Bronchial epithelial cell (primary cell): Measurements from ENCODE around the gene RNF11. TPM values are rescaled to one million over a fixed set of nuclear protein-coding genes. Genes with fewer than 3 reads are reported as not detected.
"Not testable (repeated sequence)": the region's sequence is repeated elsewhere in the genome, so short reads cannot be mapped to it uniquely, and the experiment has no call there.

Experiments used
- DNase-seq: peaks from one replicate; pipeline ENCODE4 v3.0.0-alpha.2; 2010; ENCODE audit warnings: low read depth
- FAIRE-seq: peaks from 2 replicates; lab custom pipeline; 2011; peaks lifted over from hg19 to GRCh38; lab: Jason Lieb, UNC
- H3K27me3 ChIP-seq: 2 replicates; pipeline ENCODE4 v1.5.1; 2011; ENCODE audit warnings: low read length; ENCODE audit not compliant: control insufficient read depth, insufficient read depth
- H3K36me3 ChIP-seq: 2 replicates; pipeline ENCODE4 v1.5.1; 2011; ENCODE audit warnings: low read length; ENCODE audit not compliant: control insufficient read depth, insufficient read depth
- H3K4me3 ChIP-seq: 2 replicates; pipeline ENCODE4 v1.5.1; 2011; ENCODE audit warnings: mild to moderate bottlenecking, low read depth, low read length, control low read depth
- total RNA-seq: library from RNA; depleted of rRNA; stranded (reverse); fragments of >200 nt; gene quantifications from 2 replicates; pipeline ENCODE4 v1.2.1, GENCODE V29; 2014
- TF ChIP-seq, protein P1 (sequence below): IDR thresholded peaks from 2 replicates; pipeline ENCODE4 v1.5.1; 2011; ENCODE audit warnings: mild to moderate bottlenecking, moderate library complexity, low read length, control low read depth, inconsistent platforms; ENCODE audit not compliant: insufficient read depth, severe bottlenecking

RNF11 gene
- total RNA-seq, 1 donor from 2014 or later: 94.0 TPM

DNA sequence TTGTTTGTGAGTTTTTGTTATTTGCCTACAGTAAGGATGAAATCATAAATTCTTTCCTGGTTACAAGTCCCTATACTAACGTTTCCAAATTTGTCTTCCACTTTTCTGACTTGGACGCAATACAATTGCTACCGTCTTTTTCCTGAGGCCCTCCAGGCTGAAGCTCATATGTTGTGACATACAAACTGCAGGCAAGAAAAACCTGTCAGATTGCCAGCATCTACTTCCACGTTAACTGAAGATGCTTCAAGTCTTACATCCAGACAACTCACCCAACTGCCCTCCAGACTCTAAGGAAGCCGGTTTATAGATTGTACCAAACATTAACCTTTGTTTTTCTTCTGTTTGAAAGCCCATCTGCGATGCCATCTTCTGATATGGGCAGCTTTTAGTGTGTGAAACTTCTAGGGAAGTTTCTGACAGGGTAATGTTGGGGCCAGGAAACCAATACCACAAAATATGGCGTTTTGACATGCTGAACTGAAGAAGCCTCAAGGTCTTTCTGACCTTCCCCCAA is 21.4 kb upstream of the RNF11 start:
- DNase-seq (peak; percentile 77), FAIRE-seq (no peak)
- Histone ChIP-seq H3K36me3 (no peaks in the 10 kb centered on the region), H3K4me3 (no peak overlapping the region), H3K27me3 (no peaks in the 10 kb centered on the region)
- TF ChIP-seq, protein P1, sequence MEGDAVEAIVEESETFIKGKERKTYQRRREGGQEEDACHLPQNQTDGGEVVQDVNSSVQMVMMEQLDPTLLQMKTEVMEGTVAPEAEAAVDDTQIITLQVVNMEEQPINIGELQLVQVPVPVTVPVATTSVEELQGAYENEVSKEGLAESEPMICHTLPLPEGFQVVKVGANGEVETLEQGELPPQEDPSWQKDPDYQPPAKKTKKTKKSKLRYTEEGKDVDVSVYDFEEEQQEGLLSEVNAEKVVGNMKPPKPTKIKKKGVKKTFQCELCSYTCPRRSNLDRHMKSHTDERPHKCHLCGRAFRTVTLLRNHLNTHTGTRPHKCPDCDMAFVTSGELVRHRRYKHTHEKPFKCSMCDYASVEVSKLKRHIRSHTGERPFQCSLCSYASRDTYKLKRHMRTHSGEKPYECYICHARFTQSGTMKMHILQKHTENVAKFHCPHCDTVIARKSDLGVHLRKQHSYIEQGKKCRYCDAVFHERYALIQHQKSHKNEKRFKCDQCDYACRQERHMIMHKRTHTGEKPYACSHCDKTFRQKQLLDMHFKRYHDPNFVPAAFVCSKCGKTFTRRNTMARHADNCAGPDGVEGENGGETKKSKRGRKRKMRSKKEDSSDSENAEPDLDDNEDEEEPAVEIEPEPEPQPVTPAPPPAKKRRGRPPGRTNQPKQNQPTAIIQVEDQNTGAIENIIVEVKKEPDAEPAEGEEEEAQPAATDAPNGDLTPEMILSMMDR: no peak

DNA sequence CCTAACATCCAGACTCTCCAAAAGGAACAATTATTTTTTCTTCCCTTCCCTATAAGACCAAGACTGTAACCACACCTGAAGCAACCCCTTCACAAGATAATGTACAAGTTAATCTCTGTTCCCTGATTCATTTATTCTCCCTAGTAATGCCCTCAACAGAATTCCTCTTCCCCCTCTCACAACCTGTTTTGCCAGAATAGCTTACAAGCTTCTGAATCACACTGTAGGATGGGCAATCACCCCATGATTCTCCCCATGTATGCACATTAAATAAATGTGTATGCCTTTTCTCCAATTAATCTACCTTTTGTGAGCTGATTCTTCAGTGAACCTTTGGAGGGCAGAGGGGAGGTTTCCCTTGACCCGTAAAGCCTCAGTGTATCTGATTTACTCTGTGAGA is 20.9 kb upstream of the RNF11 start:
- H3K36me3 ChIP-seq: no peaks in the 10 kb centered on the region
- H3K27me3 ChIP-seq: no peaks in the 10 kb centered on the region
- TF ChIP-seq, protein P1: no peak
- H3K4me3 ChIP-seq: no peak overlapping the region
- DNase-seq (peak; percentile 83), FAIRE-seq (no peak)

DNA sequence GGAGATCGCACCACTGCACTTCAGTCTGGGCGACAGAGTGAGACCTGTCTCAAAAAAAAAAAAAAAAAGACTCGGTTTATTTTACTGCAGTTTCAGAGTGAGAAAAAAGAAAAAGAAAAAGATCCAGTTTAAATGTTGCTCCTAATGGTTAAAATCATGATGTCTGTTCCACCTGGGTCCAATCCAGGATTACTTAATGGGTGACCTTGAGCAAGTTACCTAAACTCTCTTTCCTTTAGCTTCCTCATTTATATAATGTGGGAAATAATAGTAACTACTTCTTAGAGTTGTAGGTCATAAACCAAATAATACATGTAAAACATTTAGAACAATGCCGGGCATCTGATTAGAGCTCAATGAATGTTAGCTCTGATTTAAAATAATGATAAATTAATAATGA is 19.4 kb upstream of the RNF11 start:
- Histone ChIP-seq H3K27me3 (no peaks in the 10 kb centered on the region), H3K36me3 (no peaks in the 10 kb centered on the region), H3K4me3 (no peak overlapping the region)
- DNase-seq (no peak), FAIRE-seq (no peak)
- TF ChIP-seq, protein P1: no peak

DNA sequence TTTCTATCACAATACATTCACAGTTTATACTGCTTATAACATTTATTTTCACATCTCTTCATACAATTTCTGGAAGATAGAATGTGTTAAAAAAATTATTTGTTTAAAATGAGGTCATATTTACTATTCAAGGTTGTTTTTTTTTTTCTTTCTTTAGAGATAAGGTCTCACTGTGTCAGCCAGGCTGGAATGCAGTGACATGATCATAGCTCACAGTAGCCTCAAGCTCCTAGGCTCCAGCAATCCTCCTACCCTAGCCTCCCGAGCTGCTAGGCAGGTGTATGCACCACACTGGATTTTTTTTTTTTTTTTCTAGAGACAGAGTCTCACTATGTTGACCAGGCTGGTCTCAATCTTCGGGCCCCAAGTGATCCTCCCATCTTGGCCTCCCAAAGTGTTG is 19.0 kb upstream of the RNF11 start:
- no peaks in the 10 kb centered on the region for H3K36me3 ChIP-seq
- no peak for DNase-seq
- no peak for FAIRE-seq
- TF ChIP-seq, protein P1: no peak
- H3K4me3 ChIP-seq: no peak overlapping the region
- H3K27me3 ChIP-seq: no peaks in the 10 kb centered on the region

DNA sequence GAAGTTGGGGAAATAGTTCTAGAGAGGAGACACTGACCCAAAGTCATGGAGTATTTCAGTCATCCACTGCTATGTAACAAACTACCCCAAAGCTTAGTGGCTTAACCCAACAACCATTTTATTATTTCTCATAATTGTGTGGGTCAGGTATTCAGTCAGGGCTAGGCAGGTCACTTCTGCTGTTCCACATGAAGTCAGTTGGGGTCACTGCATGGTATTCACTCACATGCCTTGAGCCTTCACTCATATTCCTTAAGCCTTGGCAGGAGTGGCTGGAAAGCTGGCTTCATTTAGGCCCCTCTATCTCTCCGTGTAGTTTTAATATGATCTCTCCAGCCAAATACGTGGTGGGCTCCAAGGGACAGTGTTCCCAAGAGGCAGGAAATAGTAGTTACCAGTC is 17.5 kb upstream of the RNF11 start:
- no peak for FAIRE-seq
- H3K36me3 ChIP-seq: no peaks in the 10 kb centered on the region
- no peak overlapping the region for H3K4me3 ChIP-seq

DNA sequence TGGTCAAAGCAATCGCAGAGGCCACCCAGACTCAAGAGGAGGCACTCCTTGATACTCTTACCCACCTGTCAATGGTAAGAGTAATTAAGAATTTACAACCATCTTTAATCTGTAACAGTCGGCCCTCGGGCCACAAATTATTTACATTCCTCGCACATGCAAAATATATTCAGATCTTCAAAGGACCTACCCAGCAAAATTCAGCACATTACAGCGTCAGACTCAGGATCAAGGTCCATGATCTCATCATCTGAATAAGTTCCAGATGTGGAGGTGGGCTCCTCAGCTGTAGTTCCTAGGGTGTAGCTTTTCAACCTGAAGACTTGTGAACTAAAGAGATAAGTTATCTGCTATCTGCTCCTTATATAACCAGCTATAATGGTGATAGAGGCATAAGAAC is 17.1 kb upstream of the RNF11 start:
- TF ChIP-seq, protein P1: no peak
- Histone ChIP-seq H3K27me3 (no peaks in the 10 kb centered on the region), H3K4me3 (no peak overlapping the region), H3K36me3 (no peaks in the 10 kb centered on the region)
- DNase-seq (no peak), FAIRE-seq (no peak)

More for the DNA sequence above, 17.5 kb upstream of the RNF11 start:
- no peaks in the 10 kb centered on the region for H3K27me3 ChIP-seq
- TF ChIP-seq, protein P1: no peak
- DNase-seq: no peak

DNA sequence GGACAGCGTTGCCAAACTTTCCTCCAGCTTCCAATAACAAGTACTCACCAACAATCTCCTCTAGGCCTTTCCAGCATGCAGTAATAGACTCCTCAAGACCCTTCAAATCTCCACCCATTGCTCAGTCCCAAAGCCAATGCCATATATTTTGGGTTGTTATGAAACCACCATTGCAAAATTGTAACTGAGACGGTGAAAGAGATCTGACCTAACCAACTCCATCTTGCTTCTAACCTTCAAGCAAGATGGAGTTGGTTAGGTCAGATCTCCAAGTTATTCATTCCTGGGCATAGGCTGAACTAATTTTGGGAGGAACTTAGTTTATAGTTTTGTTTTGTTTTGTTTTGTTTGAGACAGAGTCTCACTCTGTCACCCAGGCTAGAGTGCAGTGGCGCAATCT is 14.5 kb upstream of the RNF11 start:
- not testable (repeated sequence) for H3K36me3 ChIP-seq, FAIRE-seq, H3K27me3 ChIP-seq, DNase-seq, H3K4me3 ChIP-seq
